IMR-90 (cell line): ENCODE measurements around the gene ST8SIA4. TPM values are rescaled to one million over a fixed set of nuclear protein-coding genes. Genes with fewer than 3 reads are reported as not detected.

Experiments used
- ATAC-seq: fragments of 200-7000 bp; cut with Tn5 transposase; 2 replicates; pipeline ENCODE4 v1.9.1; 2020; ENCODE audit warnings: low read depth, mild to moderate bottlenecking, moderate library complexity
- BruUV-seq: library from RNA; stranded (reverse); fragments of 400-500 nt; replicated peaks from 2 replicates; lab custom pipeline; 2021; lab: Mats Ljungman, UMichigan
- CTCF ChIA-PET: fragments of 300-600 bp; formaldehyde crosslinking; extraction: SDS; loops from one replicate; lab custom pipeline; 2021; ENCODE audit warnings: antibody characterized with exemption; lab: Yijun Ruan, JAX
- POLR2A ChIA-PET: fragments of 300-600 bp; sonication (Branson Sonifier 250); formaldehyde crosslinking; loops from one replicate; lab custom pipeline; 2022; ENCODE audit warnings: antibody characterized with exemption; ENCODE audit not compliant: unreplicated experiment; lab: Charles Lee
- DNase-seq: peaks from one replicate; pipeline ENCODE4 v3.0.0; 2013
- H2AFZ ChIP-seq: replicated peaks from 2 replicates; pipeline ENCODE3; 2013; ENCODE audit warnings: low read length, mild to moderate bottlenecking; ENCODE audit not compliant: poor library complexity
- H2AK5ac ChIP-seq: 2 replicates; pipeline ENCODE4 v1.6.1; 2013; ENCODE audit warnings: low read depth, low read length, inconsistent platforms
- H2AK9ac ChIP-seq: replicated peaks from 2 replicates; pipeline ENCODE3; 2013; ENCODE audit warnings: mild to moderate bottlenecking, low read depth, low read length, moderate library complexity; ENCODE audit not compliant: poor library complexity
- H2BK120ac ChIP-seq: 2 replicates; pipeline ENCODE4 v1.6.1; 2013; ENCODE audit warnings: low read depth, low read length, inconsistent platforms
- H2BK15ac ChIP-seq: 3 replicates; pipeline ENCODE4 v1.6.1; 2013; ENCODE audit warnings: low read depth, low read length, inconsistent platforms
- H2BK20ac ChIP-seq: 2 replicates; pipeline ENCODE4 v1.6.1; 2013; ENCODE audit warnings: low read depth, mild to moderate bottlenecking, inconsistent platforms, low read length, moderate library complexity
- H2BK5ac ChIP-seq: 2 replicates; pipeline ENCODE4 v1.6.1; 2013; ENCODE audit warnings: mild to moderate bottlenecking, low read depth, low read length, inconsistent platforms; ENCODE audit not compliant: poor library complexity, severe bottlenecking
- H3K14ac ChIP-seq: replicated peaks from 2 replicates; pipeline ENCODE4 v1.6.1; 2013; ENCODE audit warnings: low read depth, low read length, inconsistent platforms
- H3K18ac ChIP-seq: 2 replicates; pipeline ENCODE4 v1.6.1; 2013; ENCODE audit warnings: low read depth, low read length, control low read depth
- H3K23ac ChIP-seq: 2 replicates; pipeline ENCODE4 v1.6.1; 2013; ENCODE audit warnings: low read depth, low read length, inconsistent platforms
- H3K27ac ChIP-seq: 2 replicates; pipeline ENCODE4 v1.5.1; 2013; ENCODE audit warnings: mild to moderate bottlenecking, control low read depth, low read length; ENCODE audit not compliant: insufficient read depth
- H3K27me3 ChIP-seq: 2 replicates; pipeline ENCODE4 v1.6.1; 2013; ENCODE audit warnings: low read length; ENCODE audit not compliant: control insufficient read depth, insufficient read depth
- H3K36me3 ChIP-seq: 2 replicates; pipeline ENCODE4 v1.6.1; 2013; ENCODE audit warnings: low read length, mixed read lengths; ENCODE audit not compliant: control insufficient read depth, insufficient read depth
- H3K4ac ChIP-seq: 2 replicates; pipeline ENCODE4 v1.6.1; 2013; ENCODE audit warnings: low read depth, low read length, inconsistent platforms
- H3K4me1 ChIP-seq: 2 replicates; pipeline ENCODE4 v1.6.1; 2013; ENCODE audit warnings: low read length, mixed read lengths; ENCODE audit not compliant: control insufficient read depth, insufficient read depth
- H3K4me2 ChIP-seq: 2 replicates; pipeline ENCODE4 v1.6.1; 2013; ENCODE audit warnings: low read depth, mild to moderate bottlenecking, control low read depth, low read length, moderate library complexity
- H3K4me3 ChIP-seq: 2 replicates; pipeline ENCODE4 v1.5.1; 2013; ENCODE audit warnings: low read depth, mild to moderate bottlenecking, control low read depth, low read length, moderate library complexity; ENCODE audit not compliant: insufficient read depth
- H3K56ac ChIP-seq: 2 replicates; pipeline ENCODE4 v1.6.1; 2013; ENCODE audit warnings: low read length, inconsistent platforms; ENCODE audit not compliant: insufficient read depth; ENCODE audit errors: extremely low read depth
- H3K79me1 ChIP-seq, 2 experiments: 2 replicates each; pipeline ENCODE4 v1.6.1; 2013; ENCODE audit warnings: low read length in 2 of 2, inconsistent platforms in 1 of 2, low read depth in 1 of 2
- H3K9ac ChIP-seq: 2 replicates; pipeline ENCODE4 v1.6.1; 2013; ENCODE audit warnings: low read depth, low read length, control low read depth
- H3K9me1 ChIP-seq: 2 replicates; pipeline ENCODE4 v1.6.1; 2013; ENCODE audit warnings: low read length, inconsistent platforms; ENCODE audit not compliant: insufficient read depth
- H3K9me3 ChIP-seq: 2 replicates; pipeline ENCODE4 v1.6.1; 2013; ENCODE audit warnings: low read length; ENCODE audit not compliant: control insufficient read depth, insufficient read depth
- H4K20me1 ChIP-seq: 2 replicates; pipeline ENCODE4 v1.6.1; 2013; ENCODE audit warnings: low read length, inconsistent platforms; ENCODE audit not compliant: insufficient read depth
- H4K5ac ChIP-seq: 2 replicates; pipeline ENCODE4 v1.6.1; 2013; ENCODE audit warnings: mild to moderate bottlenecking, low read depth, low read length, control low read depth
- H4K8ac ChIP-seq, 2 experiments: 2 replicates each; pipeline ENCODE4 v1.6.1; 2013; ENCODE audit warnings: low read depth in 2 of 2, low read length in 2 of 2, control low read depth in 1 of 2, inconsistent platforms in 1 of 2
- H4K91ac ChIP-seq: 2 replicates; pipeline ENCODE4 v1.6.1; 2013; ENCODE audit warnings: low read depth, low read length, inconsistent platforms; ENCODE audit not compliant: insufficient read depth
- BHLHE40 ChIP-seq: fragments of 150-350 bp; IDR thresholded peaks from 2 replicates; pipeline ENCODE4 v1.6.1; 2016; ENCODE audit warnings: mild to moderate bottlenecking, low read depth, low read length
- CEBPB ChIP-seq: IDR thresholded peaks from 2 replicates; pipeline ENCODE4 v1.6.1; 2012; ENCODE audit warnings: low read depth, low read length, improper control_type of control experiment
- CHD1 ChIP-seq: IDR thresholded peaks from 2 replicates; pipeline ENCODE4 v1.6.1; 2012; ENCODE audit warnings: low read depth, low read length, improper control_type of control experiment
- FOS ChIP-seq: fragments of 150-350 bp; IDR thresholded peaks from 2 replicates; pipeline ENCODE4 v1.6.1; 2016; ENCODE audit warnings: low read depth, low read length
- MAFK ChIP-seq: IDR thresholded peaks from 2 replicates; pipeline ENCODE4 v1.6.1; 2012; ENCODE audit warnings: low read depth, low read length, improper control_type of control experiment
- MXI1 ChIP-seq: IDR thresholded peaks from 2 replicates; pipeline ENCODE4 v1.6.1; 2012; ENCODE audit warnings: low read depth, mild to moderate bottlenecking, low read length, moderate library complexity, borderline replicate concordance
- NFE2L2 ChIP-seq: fragments of 150-350 bp; IDR thresholded peaks from 2 replicates; pipeline ENCODE4 v1.6.1; 2016; ENCODE audit warnings: low read depth, mild to moderate bottlenecking, low read length
- POLR2A ChIP-seq: IDR thresholded peaks from 2 replicates; pipeline ENCODE4 v1.6.1; 2012; ENCODE audit warnings: mild to moderate bottlenecking, low read depth, low read length
- RAD21 ChIP-seq: IDR thresholded peaks from 2 replicates; pipeline ENCODE4 v1.6.1; 2012; ENCODE audit warnings: low read length, improper control_type of control experiment
- RCOR1 ChIP-seq: IDR thresholded peaks from 2 replicates; pipeline ENCODE4 v1.6.1; 2012; ENCODE audit warnings: mild to moderate bottlenecking, low read length, improper control_type of control experiment; ENCODE audit not compliant: insufficient replicate concordance
- RFX5 ChIP-seq: IDR thresholded peaks from 2 replicates; pipeline ENCODE4 v1.8.0; 2012; ENCODE audit warnings: low read depth, mild to moderate bottlenecking, low read length, moderate library complexity
- SMC3 ChIP-seq: fragments of 150-350 bp; IDR thresholded peaks from 2 replicates; pipeline ENCODE4 v1.6.1; 2016; ENCODE audit warnings: low read depth, mild to moderate bottlenecking, antibody characterized with exemption, low read length, moderate library complexity
- WGBS, 2 experiments: methylation state at CpG; one replicate each; pipeline versions ENCODE4 v1.1.5 to v1.1.7; 2013; ENCODE audit warnings: missing lambda C conversion rate in 2 of 2; ENCODE audit not compliant: insufficient read length in 1 of 2; ENCODE audit errors: extremely low coverage in 2 of 2; 5-methylcytosine and 5-hydroxymethylcytosine counted together
- dilution Hi-C: fragments of 300-500 bp; cut with HindIII; formaldehyde crosslinking; loops from one replicate; pipeline ENCODE4 v1.14.3; 2018; ENCODE audit warnings: low sequenced_read_pairs; ENCODE audit not compliant: unreplicated experiment
- in situ Hi-C: fragments of 300-500 bp; cut with MboI; formaldehyde crosslinking; loops from 3 replicates; pipeline ENCODE4 v1.14.3; 2019; ENCODE audit warnings: low sequenced_read_pairs, inconsistent platforms, mixed read lengths
- intact Hi-C: fragments of 100-400 bp; cut with micrococcal nuclease; formaldehyde crosslinking; loops from 2 replicates; pipeline ENCODE4 v1.10.0; 2022
- polyA plus RNA-seq, 3 experiments: library from polyadenylated mRNA; depleted of rRNA; stranded (reverse); fragments of >200 nt; gene quantifications; 2 replicates each; pipeline ENCODE4 v1.2.3, GENCODE V29; 2012; ENCODE audit warnings: low replicate concordance in 1 of 3
- total RNA-seq: library from RNA; depleted of rRNA; stranded (reverse); fragments of >200 nt; gene quantifications from 2 replicates; pipeline ENCODE4 v1.2.3, GENCODE V29; 2012
- TF ChIP-seq, protein P1 (sequence below): fragments of 150-350 bp; IDR thresholded peaks from 2 replicates; pipeline ENCODE4 v1.6.1; 2017; ENCODE audit warnings: mild to moderate bottlenecking, antibody characterized with exemption, low read length, low read depth
- TF ChIP-seq, protein P2 (sequence below): fragments of 150-350 bp; IDR thresholded peaks from 2 replicates; pipeline ENCODE4 v1.6.1; 2016; ENCODE audit warnings: low read depth, mild to moderate bottlenecking, low read length, moderate library complexity, borderline replicate concordance

Gene ST8SIA4
- total and polyA plus RNA-seq, 2 of the 4 experiments (the other 2 are of a cell fraction) = 0.02 to 0.18 TPM

- no peak overlapping the region for H2BK15ac ChIP-seq
- H3K4me2 ChIP-seq = no peak overlapping the region
- H4K8ac ChIP-seq = no peak overlapping the region
- no peak overlapping the region for H3K18ac ChIP-seq
- no peaks in the 10 kb centered on the region for H3K79me1 ChIP-seq
- H3K56ac ChIP-seq = no peak overlapping the region
- H2BK5ac ChIP-seq = no peak overlapping the region
- no peak overlapping the region for H2BK20ac ChIP-seq
- H4K20me1 ChIP-seq = no peaks in the 10 kb centered on the region
- no peaks in the 10 kb centered on the region for H3K36me3 ChIP-seq
- H2AK5ac ChIP-seq = no peak overlapping the region
- no peaks in the 10 kb centered on the region for H3K9me3 ChIP-seq
- TF ChIP-seq RAD21 (no peak), BHLHE40 (no peak), MXI1 (no peak), NFE2L2 (no peak), RCOR1 (no peak), CEBPB (no peak), SMC3 (no peak), FOS (no peak), POLR2A (no peak), CHD1 (no peak), RFX5 (no peak), MAFK (no peak)
- TF ChIP-seq, protein P1, sequence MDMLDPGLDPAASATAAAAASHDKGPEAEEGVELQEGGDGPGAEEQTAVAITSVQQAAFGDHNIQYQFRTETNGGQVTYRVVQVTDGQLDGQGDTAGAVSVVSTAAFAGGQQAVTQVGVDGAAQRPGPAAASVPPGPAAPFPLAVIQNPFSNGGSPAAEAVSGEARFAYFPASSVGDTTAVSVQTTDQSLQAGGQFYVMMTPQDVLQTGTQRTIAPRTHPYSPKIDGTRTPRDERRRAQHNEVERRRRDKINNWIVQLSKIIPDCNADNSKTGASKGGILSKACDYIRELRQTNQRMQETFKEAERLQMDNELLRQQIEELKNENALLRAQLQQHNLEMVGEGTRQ = no peak
- TF ChIP-seq, protein P2, sequence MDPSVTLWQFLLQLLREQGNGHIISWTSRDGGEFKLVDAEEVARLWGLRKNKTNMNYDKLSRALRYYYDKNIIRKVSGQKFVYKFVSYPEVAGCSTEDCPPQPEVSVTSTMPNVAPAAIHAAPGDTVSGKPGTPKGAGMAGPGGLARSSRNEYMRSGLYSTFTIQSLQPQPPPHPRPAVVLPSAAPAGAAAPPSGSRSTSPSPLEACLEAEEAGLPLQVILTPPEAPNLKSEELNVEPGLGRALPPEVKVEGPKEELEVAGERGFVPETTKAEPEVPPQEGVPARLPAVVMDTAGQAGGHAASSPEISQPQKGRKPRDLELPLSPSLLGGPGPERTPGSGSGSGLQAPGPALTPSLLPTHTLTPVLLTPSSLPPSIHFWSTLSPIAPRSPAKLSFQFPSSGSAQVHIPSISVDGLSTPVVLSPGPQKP = no peak
- H3K27ac ChIP-seq = no peak overlapping the region
- WGBS, 2 experiments = no CpG with 5 or more reads among the region's 2 CpGs
- H4K91ac ChIP-seq = no peak overlapping the region
- in situ Hi-C loops = no loop called here
- no peak overlapping the region for H3K4ac ChIP-seq
- no peak overlapping the region for H3K4me3 ChIP-seq
- dilution Hi-C loops = no loop called here
- no peak overlapping the region for H2AFZ ChIP-seq
- H2BK120ac ChIP-seq = no peak overlapping the region
- H2AK9ac ChIP-seq = no peak overlapping the region
- intact Hi-C loops = no loop called here
- POLR2A ChIA-PET = no interaction called here
- no peaks in the 10 kb centered on the region for H3K27me3 ChIP-seq
- no TSS peak for BruUV-seq
- no peak for ATAC-seq
- no peak for DNase-seq
- H3K14ac ChIP-seq = no peak overlapping the region
- H3K9ac ChIP-seq = no peak overlapping the region
- no peaks in the 10 kb centered on the region for H3K9me1 ChIP-seq
- H4K5ac ChIP-seq = no peak overlapping the region
- no peak overlapping the region for H3K23ac ChIP-seq
- no peaks in the 10 kb centered on the region for H3K4me1 ChIP-seq
- CTCF ChIA-PET = no interaction called here
These were observed 25.8 kb downstream of the ST8SIA4 start for GRCh38 chr5:100877274-100877673.
